SK-N-SH (cell line): ENCODE measurements around the gene KYAT1. TPM values are rescaled to one million over a fixed set of nuclear protein-coding genes. Genes with fewer than 3 reads are reported as not detected.

Source experiments
- CTCF ChIA-PET: fragments of 300-600, 350-600 bp; formaldehyde crosslinking; extraction: SDS; loops from one replicate; lab custom pipeline; 2021; lab: Yijun Ruan, JAX
- POLR2A ChIA-PET: fragments of 350-600 bp; sonication (Branson Sonifier 250); formaldehyde crosslinking; extraction: SDS; loops from one replicate; lab custom pipeline; 2020; ENCODE audit warnings: antibody characterized with exemption, inconsistent platforms; lab: Yijun Ruan, JAX
- DNase-seq: peaks from one replicate; pipeline ENCODE4 v3.0.0; 2012
- H2AFZ ChIP-seq: fragments of 200-600 bp; sonication (generic); 2 replicates; pipeline ENCODE4 v1.8.1; 2016; ENCODE audit warnings: antibody characterized with exemption, mild to moderate bottlenecking, low read depth
- H3F3A ChIP-seq: fragments of 200-600 bp; sonication (generic); replicated peaks from 2 replicates; pipeline ENCODE3; 2016; ENCODE audit warnings: antibody characterized with exemption, mild to moderate bottlenecking; ENCODE audit not compliant: insufficient read depth
- H3K27ac ChIP-seq, 2 experiments: fragments of 200-500 bp in 1 of 2; fragments of 200-600 bp in 1 of 2; sonication (Bioruptor generic) in 1 of 2; sonication (generic), shearing (Covaris generic) in 1 of 2; 2 replicates each; pipeline versions ENCODE4 v1.5.1 to v1.6.1; 2014 to 2016; ENCODE audit warnings: low read depth in 2 of 2, inconsistent platforms in 1 of 2, low read length in 1 of 2, mild to moderate bottlenecking in 1 of 2, mixed read lengths in 1 of 2
- H3K27me3 ChIP-seq: fragments of 200-600 bp; sonication (generic), shearing (Covaris generic); 2 replicates; pipeline ENCODE4 v1.6.1; 2016; ENCODE audit warnings: mixed run types; ENCODE audit not compliant: insufficient read depth
- H3K36me3 ChIP-seq, 2 experiments: fragments of 200-500 bp in 1 of 2; fragments of 200-600 bp in 1 of 2; sonication (Bioruptor generic) in 1 of 2; sonication (generic) in 1 of 2; replicated peaks in 1 of 2; 2 replicates each; pipeline versions ENCODE3 to v1.5.1; 2014 to 2016; ENCODE audit warnings: low read length in 1 of 2, mild to moderate bottlenecking in 1 of 2; ENCODE audit not compliant: insufficient read depth in 2 of 2, control insufficient read depth in 1 of 2
- H3K4me1 ChIP-seq, 2 experiments: fragments of 200-500 bp in 1 of 2; fragments of 200-600 bp in 1 of 2; sonication (Bioruptor generic) in 1 of 2; sonication (generic), shearing (Covaris generic) in 1 of 2; 2 replicates each; pipeline versions ENCODE4 v1.5.1 to v1.6.1; 2014 to 2016; ENCODE audit warnings: low read depth in 1 of 2, low read length in 1 of 2, mixed run types in 1 of 2; ENCODE audit not compliant: insufficient read depth in 2 of 2, control insufficient read depth in 1 of 2
- H3K4me2 ChIP-seq: fragments of 200-600 bp; sonication (generic), shearing (Covaris generic); 2 replicates; pipeline ENCODE4 v1.6.1; 2017; ENCODE audit warnings: mixed run types
- H3K4me3 ChIP-seq, 2 experiments: fragments of 200-500 bp in 1 of 2; fragments of 200-600 bp in 1 of 2; sonication (Bioruptor generic) in 1 of 2; sonication (generic), shearing (Covaris generic) in 1 of 2; 2 replicates each; pipeline versions ENCODE4 v1.5.1 to v1.8.1; 2014 to 2016; ENCODE audit warnings: low read depth in 2 of 2, inconsistent platforms in 1 of 2, low read length in 1 of 2, mild to moderate bottlenecking in 1 of 2, mixed read lengths in 1 of 2, moderate library complexity in 1 of 2
- H3K79me2 ChIP-seq: fragments of 200-600 bp; sonication (generic); 2 replicates; pipeline ENCODE4 v1.8.1; 2017; ENCODE audit warnings: mild to moderate bottlenecking; ENCODE audit not compliant: insufficient read depth
- H3K9ac ChIP-seq: fragments of 200-600 bp; sonication (generic); 2 replicates; pipeline ENCODE4 v1.6.1; 2017; ENCODE audit warnings: mixed run types
- H3K9me2 ChIP-seq: fragments of 200-600 bp; sonication (generic); 2 replicates; pipeline ENCODE4 v1.6.1; 2017; ENCODE audit warnings: mixed run types
- H3K9me3 ChIP-seq: fragments of 200-600 bp; sonication (generic); 2 replicates; pipeline ENCODE4 v1.6.1; 2017; ENCODE audit warnings: mixed run types, mild to moderate bottlenecking, moderate library complexity
- H4K20me1 ChIP-seq: fragments of 200-600 bp; sonication (generic); 2 replicates; pipeline ENCODE4 v1.6.1; 2017; ENCODE audit warnings: mild to moderate bottlenecking, mixed run types; ENCODE audit not compliant: insufficient read depth
- ELF1 ChIP-seq: IDR thresholded peaks from 2 replicates; pipeline ENCODE4 v1.4.0; 2012
- EZH2phosphoT487 ChIP-seq: fragments of 200-600 bp; sonication (generic); IDR thresholded peaks from 2 replicates; pipeline ENCODE4 v1.6.1; 2017; ENCODE audit warnings: low read depth, mixed run types, mild to moderate bottlenecking, antibody characterized with exemption, moderate library complexity, borderline replicate concordance
- GABPA ChIP-seq: IDR thresholded peaks from 2 replicates; pipeline ENCODE4 v1.4.0; 2012; ENCODE audit warnings: low read depth, mild to moderate bottlenecking
- GATA2 ChIP-seq: sonication (generic); formaldehyde crosslinking; IDR thresholded peaks from 2 replicates; pipeline ENCODE4 v1.5.0; 2020; ENCODE audit warnings: mild to moderate bottlenecking, missing genetic modification reagents
- IRF3 ChIP-seq: fragments of 150-350 bp; IDR thresholded peaks from 2 replicates; pipeline ENCODE4 v1.6.1; 2016; ENCODE audit warnings: mild to moderate bottlenecking, low read depth, low read length
- JUND ChIP-seq: IDR thresholded peaks from 2 replicates; pipeline ENCODE4 v1.4.0; 2012
- MAX ChIP-seq: IDR thresholded peaks from 2 replicates; pipeline ENCODE4 v1.4.0; 2012; ENCODE audit warnings: low read depth
- MEF2A ChIP-seq: IDR thresholded peaks from 2 replicates; pipeline ENCODE4 v1.4.0; 2012; ENCODE audit warnings: low read depth, borderline replicate concordance
- MXI1 ChIP-seq: IDR thresholded peaks from 2 replicates; pipeline ENCODE4 v1.6.1; 2012; ENCODE audit warnings: mild to moderate bottlenecking, low read depth, low read length, improper control_type of control experiment
- NRF1 ChIP-seq: IDR thresholded peaks from 2 replicates; pipeline ENCODE4 v1.6.1; 2012; ENCODE audit warnings: low read depth, mild to moderate bottlenecking, low read length
- PBX3 ChIP-seq: IDR thresholded peaks from 2 replicates; pipeline ENCODE4; 2012
- POLR2AphosphoS5 ChIP-seq: IDR thresholded peaks from 2 replicates; pipeline ENCODE4 v1.6.1; 2012; ENCODE audit warnings: low read depth, low read length
- RAD21 ChIP-seq: IDR thresholded peaks from 2 replicates; pipeline ENCODE4 v1.6.1; 2012; ENCODE audit warnings: mild to moderate bottlenecking, low read length
- RCOR1 ChIP-seq: fragments of 150-350 bp; IDR thresholded peaks from 2 replicates; pipeline ENCODE4 v1.6.1; 2017; ENCODE audit warnings: antibody characterized with exemption, low read length
- REST ChIP-seq: IDR thresholded peaks from 2 replicates; pipeline ENCODE4 v1.6.1; 2012; ENCODE audit warnings: mild to moderate bottlenecking, low read depth, low read length, moderate library complexity
- SIN3A ChIP-seq: IDR thresholded peaks from 2 replicates; pipeline ENCODE4 v1.6.1; 2012; ENCODE audit warnings: low read depth, mild to moderate bottlenecking, low read length, moderate library complexity, borderline replicate concordance
- TAF1 ChIP-seq: IDR thresholded peaks from 2 replicates; pipeline ENCODE4 v1.6.1; 2012; ENCODE audit warnings: low read depth, mild to moderate bottlenecking, low read length, moderate library complexity, borderline replicate concordance
- USF1 ChIP-seq: IDR thresholded peaks from 2 replicates; pipeline ENCODE4 v1.4.0; 2012; ENCODE audit warnings: low read depth, borderline replicate concordance
- USF2 ChIP-seq: fragments of 150-350 bp; IDR thresholded peaks from 2 replicates; pipeline ENCODE4 v1.6.1; 2017; ENCODE audit warnings: antibody characterized with exemption, low read length, low read depth, borderline replicate concordance
- YY1 ChIP-seq: IDR thresholded peaks from 2 replicates; pipeline ENCODE4 v1.4.0; 2012; ENCODE audit warnings: low read depth, mild to moderate bottlenecking
- ZBTB33 ChIP-seq: IDR thresholded peaks from 2 replicates; pipeline ENCODE4 v1.4.0; 2012; ENCODE audit warnings: low read depth, borderline replicate concordance
- WGBS: methylation state at CpG from one replicate; pipeline ENCODE4 v1.1.6; 2017; ENCODE audit warnings: low lambda C conversion rate; 5-methylcytosine and 5-hydroxymethylcytosine counted together
- polyA plus RNA-seq, 3 experiments: library from polyadenylated mRNA; depleted of rRNA; stranded (reverse); fragments of >200 nt; gene quantifications; 2 replicates each; pipeline ENCODE4 v1.2.3, GENCODE V29; 2012

Gene KYAT1
- polyA plus RNA-seq (2012; rRNA removed): 9.4 and 13.3 TPM in 2 replicates
- polyA plus RNA-seq (2012; cell fraction: cytosol; rRNA removed): 5.8 and 7.4 TPM in 2 replicates
- 44.4 and 51.5 TPM in 2 replicates for polyA plus RNA-seq (2012; cell fraction: nucleus; rRNA removed)

GRCh38 chr9:128881884-128882676 lies at the start of gene KYAT1, which contains the start of gene LRRC8A:
TSS of gene KYAT1 (minus strand) at chr9:128881950. CDS start at chr9:128845405, 36,545 bp downstream.
TSS of gene LRRC8A (plus strand) at chr9:128882133. CDS start at chr9:128907165, 25,032 bp downstream.
- Histone ChIP-seq H3K27me3 (no peaks in the 10 kb centered on the region), H3K4me2 (peak within 1 kb of the TSS; percentile 85), H3K9ac (peak within 1 kb of the TSS; percentile 94), H2AFZ (peak within 1 kb of the TSS; percentile 95), H4K20me1 (no peaks in the 10 kb centered on the region), H3K79me2 (peaks cover 90% of the 10 kb centered on the region), H3K36me3 (peaks cover 8 to 10% of the 10 kb centered on the region in 2 experiments), H3K27ac (peak within 1 kb of the TSS; percentile 76 to 81), H3K9me2 (no peaks in the 10 kb centered on the region), H3K9me3 (no peaks in the 10 kb centered on the region), H3K4me3 (peak within 1 kb of the TSS; percentile 87 to 100), H3K4me1 (peaks cover 10 to 16% of the 10 kb centered on the region in 2 experiments; a peak in 2 of 4 replicates), H3F3A (peaks cover 15% of the 10 kb centered on the region)
- TF ChIP-seq RAD21 (no peak), JUND (peak; percentile 32; the same call in 1 of the 2 replicates), IRF3 (no peak), TAF1 (peak; percentile 90), RCOR1 (peak; percentile 4; the same call in 1 of the 2 replicates), EZH2phosphoT487 (no peak), POLR2AphosphoS5 (peak; percentile 45), ZBTB33 (no peak), NRF1 (peak; percentile 3; the same call in 1 of the 2 replicates), USF1 (no peak), GATA2 (CRISPR knock-in tag) (no peak), REST (peak; percentile 32; the same call in 1 of the 2 replicates), YY1 (peak; percentile 97), MXI1 (no peak; the same call in 1 of the 2 replicates), ELF1 (peak; percentile 98), SIN3A (peak; percentile 53; the same call in 1 of the 2 replicates), MEF2A (no peak; the same call in 1 of the 2 replicates), PBX3 (no peak; the same call in 1 of the 2 replicates), MAX (peak; percentile 89; the same call in 1 of the 2 replicates), GABPA (peak; percentile 82), USF2 (no peak)
- ChIA-PET POLR2A (interaction anchor here (1.0 kb wide), 1 partner anchor 46 kb away, joined by 4 read pairs; no protein-coding TSS in a partner anchor), CTCF (interaction anchor here (0.6 to 5.9 kb wide), 7 partner anchors 11 to 443 kb away, joined by 3 to 47 read pairs (median 7); partner anchors contain the start of genes DOLK, ENDOG and NUP188)
- DNase-seq: peak; percentile 95
- 3% methylated on average over 28 of the region's 70 CpGs for WGBS
